Measurements from ENCODE around the gene SLC35G2.

Gene SLC35G2

DNA sequence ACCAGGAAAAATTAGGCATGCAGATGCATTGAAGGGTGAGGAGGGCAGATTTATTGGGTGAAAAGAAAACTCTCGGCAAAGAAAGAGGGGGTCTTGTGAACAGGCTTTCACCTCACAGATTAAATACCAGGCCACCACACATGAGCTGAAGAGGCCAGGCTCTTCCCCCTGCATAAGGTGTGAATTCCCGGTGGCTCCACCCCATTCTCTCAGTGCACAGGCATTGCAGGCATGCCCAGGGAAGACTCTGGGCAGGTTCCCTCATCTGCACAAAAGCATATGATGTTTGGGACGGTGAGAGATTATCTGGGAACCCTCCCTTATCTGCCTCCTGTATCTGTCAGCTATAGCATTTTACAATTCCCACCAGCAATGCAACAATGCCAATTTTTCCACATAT is 7.2 kb upstream of the SLC35G2 start:
- TF ChIP-seq POLR2A (IDR thresholded peaks at IDR 0.05; ENCODE audit: low read depth, low read length) = no peak
- FAIRE-seq = no peak
- DNase-seq (ENCODE audit: insufficient read length, low spot score) = no peak

- DNase-seq (ENCODE audit: insufficient read length, low spot score) (no peak), FAIRE-seq (no peak)
- TF ChIP-seq POLR2A (IDR thresholded peaks at IDR 0.05; ENCODE audit: low read depth, low read length) = no peak
These were observed 1.5 kb upstream of the SLC35G2 start for GRCh38 chr3:136817448-136817847.

DNA sequence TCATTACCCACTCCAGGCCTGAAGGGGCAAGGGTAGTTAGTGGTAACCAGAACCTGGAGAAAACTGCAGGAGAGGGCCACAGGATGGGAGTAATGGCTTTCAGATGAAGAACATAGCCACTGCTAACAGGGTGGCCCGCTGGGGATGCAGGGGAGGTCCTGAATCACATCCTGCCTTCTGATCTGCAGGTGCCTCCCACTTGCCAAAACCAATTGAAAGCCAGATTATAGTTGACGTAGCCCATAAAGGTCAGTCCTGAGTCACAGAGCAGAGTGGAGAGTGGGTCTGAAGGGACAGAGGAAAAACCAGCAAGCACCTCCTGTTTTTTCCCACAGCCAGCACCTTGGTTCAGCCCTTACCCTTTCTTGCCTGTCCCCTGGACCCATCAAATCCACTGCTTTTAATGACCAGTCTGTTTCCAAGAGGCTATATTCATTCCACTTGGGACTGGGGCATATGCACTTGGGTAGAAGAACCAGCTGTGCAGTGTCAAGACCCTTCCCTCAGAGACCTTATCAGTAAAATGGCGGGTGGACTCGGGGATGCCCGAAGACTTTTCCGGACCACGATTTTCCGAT is 646 bp upstream of the SLC35G2 start:
- peak; percentile 43; the same call in 1 of the 2 replicates for TF ChIP-seq POLR2A (IDR thresholded peaks at IDR 0.05; ENCODE audit: low read depth, low read length)
- FAIRE-seq (peak; percentile 97), DNase-seq (ENCODE audit: insufficient read length, low spot score) (peak; percentile 85)

DNA sequence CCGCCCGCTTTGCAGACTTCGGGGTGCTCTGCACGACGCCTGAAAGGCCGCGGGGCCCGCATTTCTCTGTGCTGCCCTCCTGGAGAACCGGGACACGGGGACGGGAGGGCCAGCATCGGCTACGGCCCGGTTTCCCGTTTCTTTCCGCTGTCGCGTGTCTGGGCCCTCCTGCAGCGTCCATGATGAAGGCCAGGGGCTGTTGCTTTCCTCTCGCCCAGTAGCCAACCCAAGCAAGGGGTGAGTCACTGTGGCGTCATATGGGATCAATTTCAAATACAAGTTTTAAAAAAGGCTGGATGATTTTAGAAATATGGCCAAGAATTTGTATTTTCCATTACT is 435 bp downstream of the SLC35G2 start:
- no peak for TF ChIP-seq POLR2A (IDR thresholded peaks at IDR 0.05; ENCODE audit: low read depth, low read length)
- DNase-seq (ENCODE audit: insufficient read length, low spot score) = no peak

DNA sequence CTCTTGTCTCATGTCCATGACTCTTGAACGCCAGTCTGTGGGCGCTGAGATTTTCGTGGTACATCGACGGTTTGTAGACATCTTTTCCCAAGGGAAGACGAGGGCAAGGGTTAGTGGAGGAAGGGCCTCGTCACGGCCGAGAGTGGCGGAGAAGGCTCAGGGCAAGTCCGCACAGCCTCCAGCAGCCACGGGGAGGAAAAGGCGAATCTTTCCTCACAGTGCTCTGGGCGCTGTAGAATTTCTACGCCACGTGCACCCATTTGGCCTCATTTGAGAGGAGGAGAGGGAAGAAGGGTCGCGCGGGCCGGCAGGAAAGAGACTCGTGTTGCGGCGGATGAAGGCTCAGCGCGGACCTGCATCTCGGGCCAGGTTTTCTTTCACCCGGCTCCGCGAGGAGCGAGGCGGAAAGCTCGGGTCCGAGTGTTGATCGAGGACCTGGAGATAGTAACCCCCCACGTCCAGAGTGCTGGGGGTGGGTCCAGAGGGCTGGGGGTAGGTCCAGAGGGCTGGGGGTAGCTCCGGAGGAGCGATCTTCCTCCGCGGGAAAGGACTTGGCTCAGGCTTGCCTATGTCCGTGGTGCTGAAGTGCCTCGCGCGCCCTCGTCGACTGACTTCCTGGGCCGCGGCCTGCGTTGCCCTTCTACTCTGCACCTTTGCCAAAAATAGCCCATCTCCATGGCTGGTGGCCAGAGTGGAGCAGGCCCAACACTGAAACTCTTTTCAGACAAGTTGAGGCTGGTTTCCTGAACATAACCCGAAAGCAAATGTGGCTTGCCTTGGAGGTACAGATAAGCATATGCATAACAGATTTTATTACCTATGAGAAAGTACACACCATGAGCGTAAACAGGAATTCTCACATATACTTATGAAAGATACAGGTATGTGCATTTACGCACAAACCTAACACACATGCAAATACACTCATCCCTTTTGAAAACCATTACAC is 1.1 kb downstream of the SLC35G2 start:
- no peak for TF ChIP-seq POLR2A (IDR thresholded peaks at IDR 0.05; ENCODE audit: low read depth, low read length)
- no peak for DNase-seq (ENCODE audit: insufficient read length, low spot score)
- no peak for FAIRE-seq

More for the DNA sequence above, 435 bp downstream of the SLC35G2 start:
- no peak for FAIRE-seq

- no peak for TF ChIP-seq POLR2A (IDR thresholded peaks at IDR 0.05; ENCODE audit: low read depth, low read length)
- no peak for FAIRE-seq
- no peak for DNase-seq (ENCODE audit: insufficient read length, low spot score)
These were observed 12.5 kb downstream of the SLC35G2 start for GRCh38 chr3:136831461-136831860.

DNA sequence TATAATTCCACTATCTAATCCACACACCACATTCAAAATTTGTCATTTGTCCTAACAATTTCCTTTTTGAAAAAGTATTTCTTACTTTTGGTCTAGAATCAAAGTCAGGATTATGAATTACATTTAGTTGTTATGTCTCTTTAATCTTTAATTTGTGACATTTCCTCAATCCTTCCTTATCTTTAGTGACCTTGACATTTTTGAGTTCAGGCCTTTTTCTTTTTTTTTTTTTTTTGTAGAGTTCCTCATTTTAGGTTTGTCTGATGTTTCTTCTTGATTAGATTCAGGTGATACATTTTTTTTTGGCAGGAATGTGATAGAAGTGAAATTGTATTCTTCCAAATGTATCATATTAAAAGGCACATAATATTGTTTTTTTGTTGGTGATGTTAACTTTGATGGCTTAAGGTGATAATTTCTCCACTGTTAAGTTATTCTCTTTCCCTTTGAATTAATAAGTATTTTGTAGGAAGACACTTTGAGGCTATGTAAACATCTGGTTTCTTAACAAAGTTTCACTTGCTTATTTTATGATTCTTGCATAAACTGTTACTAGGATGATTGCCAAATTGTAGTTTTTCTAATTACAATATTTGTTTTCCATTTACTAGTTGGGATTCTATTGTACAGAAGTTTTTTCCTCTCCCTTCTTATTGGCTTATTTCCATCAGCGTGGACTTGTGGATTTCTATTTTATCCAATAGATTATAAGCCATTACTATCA is 16.3 kb downstream of the SLC35G2 start:
- FAIRE-seq (peak; percentile 70), DNase-seq (ENCODE audit: insufficient read length, low spot score) (no peak)
- TF ChIP-seq POLR2A (IDR thresholded peaks at IDR 0.05; ENCODE audit: low read depth, low read length) = no peak

DNA sequence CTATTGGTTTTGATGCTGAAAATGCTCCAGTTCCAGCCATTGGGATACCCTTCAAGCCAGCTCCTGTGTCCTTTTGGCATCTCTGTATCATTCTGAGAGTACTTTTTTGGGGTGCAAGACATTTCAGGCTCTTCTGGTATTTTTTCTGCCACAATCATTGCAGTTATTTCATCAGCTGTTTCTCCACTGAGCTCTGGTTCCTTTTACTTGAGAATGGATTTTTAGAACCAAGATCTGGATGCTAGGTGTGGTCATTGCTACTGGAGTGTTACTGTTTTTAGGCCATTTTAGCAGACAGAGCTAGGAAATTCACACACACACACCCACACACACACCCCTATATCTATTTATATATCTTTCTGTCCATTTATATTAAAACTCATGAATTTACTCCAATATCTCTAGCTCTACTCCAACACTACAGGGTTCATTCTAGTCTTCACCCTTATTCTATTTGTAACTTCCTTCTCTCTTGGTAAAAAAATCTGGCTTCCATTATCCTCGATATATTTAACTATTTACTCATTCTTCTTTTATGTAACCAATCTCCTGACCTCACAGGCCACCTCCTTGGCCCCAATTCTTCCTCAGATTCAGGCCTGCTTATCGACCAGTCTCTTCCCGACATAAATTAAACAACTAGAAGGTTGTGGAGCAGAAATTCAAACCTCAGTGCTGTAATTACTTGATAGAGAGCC is 17.0 kb downstream of the SLC35G2 start:
- no peak for DNase-seq (ENCODE audit: insufficient read length, low spot score)
- no peak for FAIRE-seq
- TF ChIP-seq POLR2A (IDR thresholded peaks at IDR 0.05; ENCODE audit: low read depth, low read length) = no peak

DNA sequence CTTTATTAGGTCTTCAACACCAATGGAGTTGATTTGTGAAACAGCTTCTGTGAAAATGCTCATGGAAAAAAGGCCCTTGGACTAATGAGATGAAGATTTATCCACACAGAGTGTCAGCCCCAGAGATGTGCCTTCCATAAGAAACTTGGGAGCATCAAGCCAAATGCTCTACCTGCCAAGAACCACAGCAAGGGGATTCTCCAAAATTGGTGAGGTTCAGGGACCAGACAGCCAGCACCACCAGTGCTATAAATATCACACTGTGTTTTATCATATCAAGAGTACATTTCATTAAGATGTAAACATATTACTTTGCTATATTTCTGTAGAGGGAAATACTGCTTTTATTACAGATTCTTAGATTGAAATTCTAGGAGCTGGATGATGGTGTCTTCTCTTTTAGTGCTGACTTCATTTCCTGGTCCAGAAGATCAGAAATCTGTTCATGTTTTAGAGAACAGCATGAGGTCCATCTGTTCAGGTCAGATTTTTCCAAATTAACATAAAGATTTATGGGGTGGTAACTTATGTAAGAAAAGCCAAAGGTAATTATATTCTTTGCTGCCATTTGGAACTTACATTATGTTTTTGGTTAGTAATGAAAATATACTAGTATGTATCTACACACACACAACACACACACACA is 17.7 kb downstream of the SLC35G2 start:
- FAIRE-seq (peak; percentile 30), DNase-seq (ENCODE audit: insufficient read length, low spot score) (no peak)
- TF ChIP-seq POLR2A (IDR thresholded peaks at IDR 0.05; ENCODE audit: low read depth, low read length) = no peak

DNA sequence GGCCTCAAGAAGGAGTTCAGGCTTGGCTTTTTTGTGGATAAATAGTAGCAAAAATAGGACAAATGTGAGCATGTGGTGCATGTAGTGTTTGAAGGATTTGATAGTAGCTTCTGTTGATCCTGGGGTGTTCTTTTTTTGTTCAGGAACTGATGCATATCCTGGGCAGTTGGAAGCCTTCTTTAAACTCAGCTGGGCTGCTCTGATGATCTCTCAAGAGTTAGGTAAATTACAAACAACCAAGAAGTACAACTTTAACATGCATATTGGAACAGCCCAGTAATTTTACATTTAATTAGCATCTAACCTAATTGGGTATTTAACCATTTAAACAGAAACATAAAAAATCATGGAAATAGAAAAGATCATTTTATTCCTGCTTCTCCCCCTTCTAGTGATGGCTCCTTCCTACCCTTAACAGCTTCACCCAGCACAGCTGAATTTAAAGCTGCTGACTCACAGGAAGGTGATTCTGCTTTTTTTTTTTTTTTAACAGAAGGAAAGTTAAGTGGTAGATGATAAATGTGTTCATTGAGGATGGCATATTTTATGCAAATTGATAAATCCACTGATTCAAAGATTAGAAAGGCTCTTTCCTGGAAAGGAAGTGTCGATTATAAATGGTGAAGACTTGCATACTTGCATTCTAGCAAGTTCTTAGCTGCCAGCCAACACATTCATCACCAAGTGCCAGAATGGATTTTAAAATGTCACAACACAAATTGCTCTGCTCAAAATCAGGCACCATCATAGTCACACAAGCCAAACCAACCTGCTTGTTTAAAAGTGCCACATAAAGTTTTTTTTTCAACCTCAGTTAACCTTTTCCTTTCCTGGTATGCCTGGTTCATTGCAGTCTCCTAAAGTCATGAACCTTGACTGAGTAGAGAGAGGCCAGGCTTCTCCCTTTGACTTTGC is 20.0 kb downstream of the SLC35G2 start:
- no peak for TF ChIP-seq POLR2A (IDR thresholded peaks at IDR 0.05; ENCODE audit: low read depth, low read length)
- FAIRE-seq (peak; percentile 89), DNase-seq (ENCODE audit: insufficient read length, low spot score) (peak; percentile 41)

- no peak for TF ChIP-seq POLR2A (IDR thresholded peaks at IDR 0.05; ENCODE audit: low read depth, low read length)
- FAIRE-seq (no peak), DNase-seq (ENCODE audit: insufficient read length, low spot score) (no peak)
These were observed 20.6 kb downstream of the SLC35G2 start for GRCh38 chr3:136839556-136839931.

DNA sequence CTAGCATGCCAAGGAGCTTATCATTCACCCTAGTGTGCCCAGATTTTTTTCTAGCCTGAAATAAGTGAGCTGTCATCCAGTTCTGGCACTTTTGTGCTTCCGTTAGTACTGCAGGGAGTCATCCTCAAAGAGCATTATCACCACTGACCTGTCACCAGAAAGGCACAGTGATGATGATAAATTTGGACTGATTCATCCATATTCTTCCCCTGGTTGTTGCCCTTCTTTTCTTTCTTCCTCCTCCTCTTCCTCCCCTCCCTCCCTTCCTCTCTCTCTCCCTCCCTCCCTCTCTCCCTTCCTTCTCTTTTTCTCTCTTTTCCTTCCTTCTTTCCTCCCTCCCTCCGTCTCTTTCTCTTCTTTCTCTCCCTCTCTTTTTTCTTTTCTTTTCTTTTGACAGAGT is 21.3 kb downstream of the SLC35G2 start:
- no peak for TF ChIP-seq POLR2A (IDR thresholded peaks at IDR 0.05; ENCODE audit: low read depth, low read length)
- FAIRE-seq (peak; percentile 96), DNase-seq (ENCODE audit: insufficient read length, low spot score) (peak; percentile 16)

Measured in H54 (cell line).